GM12872 (cell line): Measurements from ENCODE around the gene MICB.

ENCODE experiments used
- CTCF ChIP-seq: IDR thresholded peaks from 3 replicates; pipeline ENCODE4 v1.5.1; 2011; ENCODE audit warnings: low read depth, mild to moderate bottlenecking, low read length, moderate library complexity; ENCODE audit not compliant: insufficient read depth

The MICB gene

DNA sequence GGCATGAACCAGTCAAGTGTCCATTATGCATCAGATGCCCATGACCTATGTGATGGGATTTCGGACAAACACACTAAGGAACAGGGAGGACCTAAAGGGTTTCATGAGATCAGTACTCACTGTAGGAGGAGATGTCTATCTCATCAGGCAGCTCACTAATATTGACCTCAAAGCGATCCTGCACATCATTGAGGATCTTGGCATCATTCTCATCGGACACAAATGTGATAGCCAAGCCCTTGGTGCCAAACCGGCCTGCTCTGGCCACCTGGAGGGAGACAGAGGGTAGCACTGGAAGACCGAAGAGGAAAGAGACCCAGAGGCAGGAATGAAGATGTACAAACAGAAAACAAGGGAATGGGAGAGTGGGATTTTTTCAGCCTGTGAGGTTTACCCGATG, 32.7 kb downstream of the MICB start:
- no peak for TF ChIP-seq CTCF

- TF ChIP-seq CTCF: no peak
These were observed 33.2 kb downstream of the MICB start for GRCh38 chr6:31531162-31531561.

DNA sequence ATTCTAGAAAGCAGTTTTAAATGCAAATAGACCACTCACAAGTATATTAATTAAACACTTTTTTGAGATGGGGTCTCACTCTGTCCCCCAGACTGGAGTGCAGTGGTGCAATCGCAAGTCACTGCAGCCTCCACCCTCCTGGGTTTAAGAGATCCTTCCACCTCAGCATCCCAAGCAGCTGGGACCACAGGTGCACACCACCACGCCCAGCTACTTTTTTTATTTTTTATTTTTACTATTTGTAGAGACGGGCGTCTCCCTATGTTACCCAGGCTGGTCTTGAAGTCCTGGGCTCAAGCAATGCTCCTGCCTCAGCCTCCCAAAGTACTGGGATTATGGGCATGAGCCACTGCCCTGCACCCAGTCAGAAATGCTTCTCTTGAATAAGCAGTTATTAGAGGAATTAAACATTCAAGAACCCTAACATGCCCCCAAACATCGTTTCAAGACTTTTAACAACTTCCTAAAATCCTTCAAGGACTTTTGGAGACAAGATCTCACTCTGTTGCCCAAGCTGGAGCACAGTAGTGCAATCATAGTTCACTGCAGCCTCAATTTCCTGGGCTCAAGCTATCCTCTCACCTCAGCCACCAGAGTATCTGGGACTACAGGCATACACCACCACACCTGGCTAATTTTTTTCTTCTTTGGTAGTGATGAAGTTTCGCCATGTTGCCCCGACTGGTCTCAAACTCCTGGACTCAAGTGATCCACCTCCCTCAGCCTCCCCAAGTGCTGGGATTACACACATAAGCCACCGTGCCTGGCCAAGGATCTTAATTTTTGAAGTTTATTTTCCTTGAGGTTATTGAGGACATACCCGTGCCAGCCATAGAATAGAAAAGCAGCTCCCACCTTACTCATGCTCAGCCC, 34.1 kb downstream of the MICB start:
- TF ChIP-seq CTCF: no peak

DNA sequence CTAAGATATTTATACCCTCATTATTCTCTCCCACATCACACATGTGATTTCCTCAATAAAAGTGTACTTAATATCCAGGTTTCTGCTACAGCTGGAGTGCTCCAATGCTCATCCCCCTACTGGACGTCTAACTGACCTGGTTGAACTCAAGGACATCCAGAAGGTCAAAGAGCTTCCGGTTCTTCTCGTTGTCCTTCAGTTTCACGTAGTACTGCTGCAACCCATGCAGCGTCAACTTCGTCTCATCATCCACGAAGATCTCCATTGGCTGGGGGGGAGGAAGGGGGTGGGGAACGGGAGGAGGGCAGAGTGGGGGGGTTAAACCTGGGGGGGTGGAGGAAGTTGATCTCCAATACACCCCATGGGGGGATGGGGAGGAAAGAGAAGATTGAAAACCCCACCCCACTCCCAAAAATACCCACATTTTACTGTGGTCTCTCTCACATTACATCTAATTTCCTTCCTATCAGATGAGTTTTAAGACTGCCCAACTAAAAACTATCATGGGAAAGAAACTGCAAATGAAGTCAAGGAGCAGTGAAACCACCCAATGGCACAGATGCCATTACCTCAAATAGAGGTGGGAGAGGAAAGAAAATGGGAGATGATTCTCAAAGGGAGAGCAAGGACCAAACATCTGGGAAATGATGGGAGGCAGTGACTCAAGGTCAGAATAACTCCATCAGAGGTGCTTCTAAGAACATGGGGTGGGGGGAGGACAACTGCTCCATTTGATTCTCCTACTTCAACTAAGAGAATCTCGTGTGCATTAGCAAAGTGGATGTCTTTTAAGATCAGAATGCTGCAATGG, 34.9 kb downstream of the MICB start:
- no peak for TF ChIP-seq CTCF

- no peak for TF ChIP-seq CTCF
These were observed 35.5 kb downstream of the MICB start for GRCh38 chr6:31533455-31533841.

DNA sequence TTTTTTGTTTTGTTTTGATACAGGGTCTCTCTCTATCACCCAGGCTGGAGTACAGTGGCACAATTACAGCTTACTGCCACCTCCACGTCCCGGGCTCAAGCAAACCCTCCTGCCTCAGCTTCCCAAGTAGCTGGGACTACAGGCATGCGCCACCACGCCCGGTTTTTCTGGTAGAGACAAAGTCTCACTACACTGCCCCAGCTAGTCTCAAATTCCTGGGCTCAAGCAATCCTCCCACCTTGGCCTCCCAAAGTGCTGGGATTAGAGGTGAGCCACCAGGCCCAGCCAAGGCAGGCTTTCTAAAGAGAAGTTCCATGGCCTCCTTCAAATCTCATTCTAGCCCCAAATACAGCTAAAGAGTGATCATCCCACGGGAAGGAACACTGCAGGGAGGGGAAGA, 36.1 kb downstream of the MICB start:
- no peak for TF ChIP-seq CTCF

DNA sequence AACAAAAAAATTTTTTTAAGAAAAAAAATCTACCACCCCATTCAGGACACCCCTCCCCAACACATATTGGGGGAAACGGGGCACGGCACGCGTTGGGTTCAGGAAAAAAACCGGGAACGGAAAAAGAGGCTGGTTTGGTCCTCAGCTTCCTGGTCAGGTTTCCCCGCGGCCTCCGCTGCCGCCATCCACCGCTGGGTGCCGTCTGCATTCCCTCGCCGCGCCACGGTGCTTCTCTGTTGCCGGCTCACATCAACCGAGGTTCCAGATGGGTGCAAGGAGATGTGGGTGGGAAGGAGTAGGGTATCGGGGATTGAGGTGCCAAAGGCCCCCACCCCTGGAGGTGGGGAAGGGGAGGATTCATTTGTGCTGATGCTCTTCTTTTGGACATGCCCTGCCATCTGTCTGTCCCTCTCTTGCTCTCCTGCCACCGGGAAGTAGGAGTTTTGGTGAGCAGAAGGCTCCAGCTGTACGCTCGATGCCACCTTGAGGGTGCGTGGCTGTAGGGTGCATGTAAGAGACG, 36.6 kb downstream of the MICB start:
- TF ChIP-seq CTCF: no peak
